HG02840 (cell line): ENCODE results near the gene TK1.

Experiments used
- ATAC-seq: cut with Tn5 transposase; IDR thresholded peaks from one replicate; pipeline ENCODE4 v1.9.1; 2021; ENCODE audit warnings: mild to moderate bottlenecking, moderate library complexity, moderate number of reproducible peaks; ENCODE audit not compliant: unreplicated experiment, low FRiP score

TK1 gene

GRCh38 chr17:78223061-78223460, 36.2 kb upstream of the TK1 start:
- no peak for ATAC-seq

GRCh38 chr17:78219396-78220150, 32.7 kb upstream of the TK1 start:
- ATAC-seq: no peak

GRCh38 chr17:78214706-78215061, 27.8 kb upstream of the TK1 start:
- ATAC-seq: no peak

- no peak for ATAC-seq
Observed at GRCh38 chr17:78214016-78214705, 27.3 kb upstream of the TK1 start, which contains the start of gene BIRC5. Gene BIRC5 (plus strand): TSS chr17:78214253. CDS start chr17:78214317, 64 bp downstream.

- no peak for ATAC-seq
Observed at GRCh38 chr17:78211032-78211431, 24.2 kb upstream of the TK1 start.

- no peak for ATAC-seq
Observed at GRCh38 chr17:78210111-78210510, 23.3 kb upstream of the TK1 start.

GRCh38 chr17:78208486-78208885, 21.6 kb upstream of the TK1 start:
- ATAC-seq: no peak

- ATAC-seq: no peak
Observed at GRCh38 chr17:78206298-78206697, 19.4 kb upstream of the TK1 start.

- no peak for ATAC-seq
Observed at GRCh38 chr17:78205124-78205775, 18.4 kb upstream of the TK1 start.

- no peak for ATAC-seq
Observed at GRCh38 chr17:78204387-78205123, 17.7 kb upstream of the TK1 start.

GRCh38 chr17:78202666-78203065, 15.8 kb upstream of the TK1 start:
- no peak for ATAC-seq

GRCh38 chr17:78200451-78200850, 13.6 kb upstream of the TK1 start:
- ATAC-seq: no peak

GRCh38 chr17:78197147-78197832, 10.4 kb upstream of the TK1 start:
- no peak for ATAC-seq

- no peak for ATAC-seq
Observed at GRCh38 chr17:78196716-78197115, 9.9 kb upstream of the TK1 start.

GRCh38 chr17:78185981-78186691, 716 bp downstream of the TK1 start:
- ATAC-seq: no peak

- ATAC-seq: no peak
Observed at GRCh38 chr17:78184868-78185267, 2.0 kb downstream of the TK1 start.

GRCh38 chr17:78184351-78184750, 2.5 kb downstream of the TK1 start:
- ATAC-seq: no peak

- no peak for ATAC-seq
Observed at GRCh38 chr17:78183916-78184315, 2.9 kb downstream of the TK1 start.

GRCh38 chr17:78182504-78182903, 4.3 kb downstream of the TK1 start:
- no peak for ATAC-seq

- ATAC-seq: no peak
Observed at GRCh38 chr17:78180508-78180907, 6.3 kb downstream of the TK1 start.
